K562 (cell line): ENCODE data around the gene FEM1B. TPM values are rescaled to one million over a fixed set of nuclear protein-coding genes. Genes with fewer than 3 reads are reported as not detected.

ENCODE experiments used
- ARID2 ChIP-seq: fragments of 450-650 bp; IDR thresholded peaks from 2 replicates; pipeline ENCODE4 v1.6.1; 2017; ENCODE audit warnings: antibody characterized with exemption, mild to moderate bottlenecking
- BCOR ChIP-seq: fragments of 450-650 bp; IDR thresholded peaks from 2 replicates; pipeline ENCODE4 v1.6.1; 2016
- BHLHE40 ChIP-seq: IDR thresholded peaks from 2 replicates; pipeline ENCODE4 v1.6.1; 2011; ENCODE audit warnings: low read length, improper control_type of control experiment
- CBFA2T2 ChIP-seq: fragments of 450-650 bp; conservative IDR thresholded peaks from 2 replicates; pipeline ENCODE4 v1.6.1; 2017; ENCODE audit warnings: mild to moderate bottlenecking
- CXXC5 ChIP-seq: fragments of 250-450 bp; sonication (Bioruptor Pico); IDR thresholded peaks from 2 replicates; pipeline ENCODE4 v1.8.0; 2022; ENCODE audit warnings: inconsistent platforms, mild to moderate bottlenecking, moderate library complexity
- DDX20 ChIP-seq: fragments of 450-650 bp; IDR thresholded peaks from 2 replicates; pipeline ENCODE4 v1.6.1; 2016; ENCODE audit warnings: missing genetic modification characterization, low read depth, mild to moderate bottlenecking, missing compliant biosample characterization, moderate library complexity
- ETV6 ChIP-seq, 3 experiments: fragments of 150-350 bp in 1 of 3; sonication (generic) in 1 of 3; formaldehyde crosslinking in 1 of 3; IDR thresholded peaks; 2 replicates each; pipeline versions ENCODE4 v1.6.1 to v1.8.0; 2014 to 2022; ENCODE audit warnings: borderline replicate concordance in 2 of 3, low read depth in 2 of 3, antibody characterized with exemption in 1 of 3, low read length in 1 of 3, mild to moderate bottlenecking in 1 of 3, missing genetic modification reagents in 1 of 3
- EZH2 ChIP-seq: IDR thresholded peaks from 2 replicates; pipeline ENCODE4 v1.6.1; 2012; ENCODE audit warnings: low read depth, mild to moderate bottlenecking, inconsistent platforms, low read length, borderline replicate concordance
- FIP1L1 ChIP-seq: fragments of 200-400 bp; formaldehyde crosslinking; IDR thresholded peaks from 2 replicates; pipeline ENCODE4 v1.6.1; 2018; ENCODE audit warnings: mild to moderate bottlenecking, low read depth, low read length; ENCODE audit not compliant: poor library complexity, severe bottlenecking
- FOSL1 ChIP-seq: fragments of 200-800 bp; sonication (Bioruptor generic); conservative IDR thresholded peaks from 2 replicates; pipeline ENCODE4 v1.6.1; 2016; ENCODE audit warnings: missing genetic modification characterization, missing compliant biosample characterization
- KHSRP ChIP-seq: fragments of 450-650 bp; IDR thresholded peaks from 2 replicates; pipeline ENCODE4 v1.6.1; 2017
- NCOR1 ChIP-seq: fragments of 450-650 bp; IDR thresholded peaks from 2 replicates; pipeline ENCODE4 v1.6.1; 2016; ENCODE audit warnings: mild to moderate bottlenecking, moderate library complexity
- OTX1 ChIP-seq: fragments of 450-650 bp; formaldehyde crosslinking; IDR thresholded peaks from 2 replicates; pipeline ENCODE4 v1.4.0; 2022; ENCODE audit warnings: mild to moderate bottlenecking
- POLR2A ChIP-seq: fragments of 450-650 bp; conservative IDR thresholded peaks from 2 replicates; pipeline ENCODE4 v1.6.1; 2016
- PREB ChIP-seq: sonication (generic); formaldehyde crosslinking; IDR thresholded peaks from 2 replicates; pipeline ENCODE4 v1.8.1; 2023; ENCODE audit warnings: mild to moderate bottlenecking, missing genetic modification reagents
- PTTG1 ChIP-seq: fragments of 450-650 bp; IDR thresholded peaks from 2 replicates; pipeline ENCODE4 v1.6.1; 2016; ENCODE audit warnings: low read depth, mild to moderate bottlenecking, missing genetic modification characterization, missing compliant biosample characterization
- SLC30A9 ChIP-seq: fragments of 250-450 bp; sonication (Bioruptor Pico); IDR thresholded peaks from 2 replicates; pipeline ENCODE4 v1.8.0; 2022; ENCODE audit warnings: mild to moderate bottlenecking, moderate library complexity
- SMARCA5 ChIP-seq: fragments of 450-650 bp; IDR thresholded peaks from 2 replicates; pipeline ENCODE4 v1.6.1; 2016
- SPI1 ChIP-seq: IDR thresholded peaks from 2 replicates; pipeline ENCODE4 v1.6.1; 2011; ENCODE audit warnings: low read depth, low read length, control low read depth, borderline replicate concordance
- TEAD4 ChIP-seq, 2 experiments: sonication (generic) in 1 of 2; formaldehyde crosslinking in 1 of 2; IDR thresholded peaks; 2 replicates each; pipeline versions ENCODE4 v1.6.1 to v1.8.0; 2012 to 2022; ENCODE audit warnings: borderline replicate concordance in 1 of 2, inconsistent platforms in 1 of 2, low read length in 1 of 2, mild to moderate bottlenecking in 1 of 2, missing genetic modification reagents in 1 of 2
- U2AF1 ChIP-seq: fragments of 200-400 bp; formaldehyde crosslinking; optimal IDR thresholded peaks from 2 replicates; pipeline ENCODE3; 2017; ENCODE audit warnings: mild to moderate bottlenecking, low read depth, low read length, moderate library complexity
- ZBTB33 ChIP-seq: sonication (generic); formaldehyde crosslinking; IDR thresholded peaks from 2 replicates; pipeline ENCODE4 v1.8.1; 2023; ENCODE audit warnings: mild to moderate bottlenecking, missing genetic modification reagents
- ZNF444 ChIP-seq: fragments of 250-450 bp; sonication (Bioruptor Pico); IDR thresholded peaks from 2 replicates; pipeline ENCODE4 v1.4.0; 2020; ENCODE audit warnings: mild to moderate bottlenecking, moderate library complexity
- ZSCAN32 ChIP-seq: fragments of 450-650 bp; formaldehyde crosslinking; IDR thresholded peaks from 2 replicates; pipeline ENCODE4 v1.4.0; 2020; ENCODE audit warnings: mild to moderate bottlenecking, moderate library complexity
- polyA plus RNA-seq, 8 experiments: library from polyadenylated mRNA; depleted of rRNA in 4 of 8; stranded (reverse) in 5 of 8; unstranded in 3 of 8; fragments of >200 nt; fragmentation: Nextera tagmentation in 2 of 8; fragmentation: Illumina TruSeq in 1 of 8; extraction: Ambion mirVana in 2 of 8; extraction: Trizol in 1 of 8; gene quantifications; 2 replicates each; pipeline versions ENCODE4 v1.2.1 to v1.2.3, GENCODE V29; 2011 to 2014; ENCODE audit warnings: inconsistent platforms in 1 of 8, missing spikeins in 1 of 8
- total RNA-seq, 7 experiments: library from RNA; depleted of rRNA in 6 of 7; stranded (reverse); fragments of >200 nt in 6 of 7; fragmentation: Illumina TruSeq in 2 of 7; extraction: Trizol in 2 of 7; gene quantifications; 2 replicates each; pipeline versions ENCODE4 v1.2.1 to v1.2.3, GENCODE V29; 2011 to 2021; ENCODE audit warnings: low replicate concordance in 1 of 7
- TF ChIP-seq, protein P1 (sequence below): fragments of 450-650 bp; IDR thresholded peaks from 2 replicates; pipeline ENCODE4 v1.6.1; 2016; ENCODE audit warnings: missing biosample characterization, missing genetic modification characterization
- TF ChIP-seq, protein P2 (sequence below): fragments of 450-650 bp; formaldehyde crosslinking; IDR thresholded peaks from 2 replicates; pipeline ENCODE4 v1.4.0; 2020; ENCODE audit warnings: mild to moderate bottlenecking, moderate library complexity

The FEM1B gene
- total and polyA plus RNA-seq, 9 of the 15 experiments (the other 6 are each of a cell fraction or from before 2014, with no cell fraction given): 5.9 to 61.6 (median 20.1) TPM

DNA sequence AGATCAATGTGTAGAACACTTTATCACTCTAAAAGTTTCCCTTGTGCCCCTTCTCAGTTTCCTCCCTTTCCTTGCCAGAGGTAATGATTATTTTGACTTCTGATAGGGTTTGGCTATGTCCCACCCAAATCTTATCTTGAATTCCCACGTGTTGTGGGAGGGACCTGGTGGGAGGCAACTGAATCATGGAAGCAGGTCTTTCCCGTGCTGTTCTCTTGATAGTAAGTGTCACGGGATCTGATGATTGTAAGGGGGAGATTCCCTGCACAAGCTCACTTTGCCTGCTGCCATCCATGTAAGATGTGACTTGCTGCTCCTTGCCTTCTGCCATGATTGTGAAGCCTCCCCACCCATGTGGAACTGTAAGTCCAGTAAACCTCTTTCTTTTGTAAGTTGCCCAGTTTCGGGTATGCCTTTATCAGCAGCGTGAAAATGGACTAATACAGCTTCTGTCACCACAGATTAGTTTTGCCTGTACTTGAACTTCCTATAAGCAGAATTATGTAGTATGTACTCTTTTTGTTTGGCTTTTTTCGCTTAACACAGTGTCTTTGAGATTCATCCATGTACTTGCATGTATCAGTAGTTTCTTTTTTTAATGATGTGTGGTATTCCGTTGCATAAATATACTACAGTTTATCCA, 7.2 kb downstream of the FEM1B start (continued):
- no peak for TF ChIP-seq ZNF444 (CRISPR knock-in tag)
- no peak for TF ChIP-seq SMARCA5
- no peak for TF ChIP-seq EZH2
- no peak for TF ChIP-seq POLR2A
- peak; percentile 68 for TF ChIP-seq BHLHE40
- no peak for TF ChIP-seq KHSRP
- no peak for TF ChIP-seq SPI1
- no peak for TF ChIP-seq ARID2
- no peak for TF ChIP-seq U2AF1
- TF ChIP-seq PREB: no peak
- no peak; the same call in 1 of the 2 replicates for TF ChIP-seq CXXC5 (CRISPR knock-in tag)
- TF ChIP-seq DDX20: no peak
- no peak for TF ChIP-seq ETV6 (IDR thresholded peaks at IDR 0.05; ENCODE audit: borderline replicate concordance in 1 of 2, low read depth in 2 of 2, low read length in 1 of 2)
- no peak for TF ChIP-seq ETV6 (CRISPR knock-in tag; IDR thresholded peaks at IDR 0.05; ENCODE audit: borderline replicate concordance)
- TF ChIP-seq NCOR1: peak; percentile 41
- TF ChIP-seq PTTG1 (tag): no peak
- TF ChIP-seq BCOR: no peak
- TF ChIP-seq ZSCAN32: no peak
- peak; percentile 40; the same call in 1 of the 2 replicates for TF ChIP-seq TEAD4 (IDR thresholded peaks at IDR 0.05; ENCODE audit: low read length)
- no peak for TF ChIP-seq TEAD4 (CRISPR knock-in tag; IDR thresholded peaks at IDR 0.05; ENCODE audit: borderline replicate concordance)
- TF ChIP-seq OTX1 (CRISPR knock-in tag): no peak
- no peak for TF ChIP-seq ZBTB33
- peak; percentile 61 for TF ChIP-seq CBFA2T2
- TF ChIP-seq FOSL1 (tag): no peak
- no peak for TF ChIP-seq FIP1L1
- TF ChIP-seq, protein P1, sequence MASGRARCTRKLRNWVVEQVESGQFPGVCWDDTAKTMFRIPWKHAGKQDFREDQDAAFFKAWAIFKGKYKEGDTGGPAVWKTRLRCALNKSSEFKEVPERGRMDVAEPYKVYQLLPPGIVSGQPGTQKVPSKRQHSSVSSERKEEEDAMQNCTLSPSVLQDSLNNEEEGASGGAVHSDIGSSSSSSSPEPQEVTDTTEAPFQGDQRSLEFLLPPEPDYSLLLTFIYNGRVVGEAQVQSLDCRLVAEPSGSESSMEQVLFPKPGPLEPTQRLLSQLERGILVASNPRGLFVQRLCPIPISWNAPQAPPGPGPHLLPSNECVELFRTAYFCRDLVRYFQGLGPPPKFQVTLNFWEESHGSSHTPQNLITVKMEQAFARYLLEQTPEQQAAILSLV (tag): no peak
- TF ChIP-seq SLC30A9 (CRISPR knock-in tag): no peak
- TF ChIP-seq, protein P2, sequence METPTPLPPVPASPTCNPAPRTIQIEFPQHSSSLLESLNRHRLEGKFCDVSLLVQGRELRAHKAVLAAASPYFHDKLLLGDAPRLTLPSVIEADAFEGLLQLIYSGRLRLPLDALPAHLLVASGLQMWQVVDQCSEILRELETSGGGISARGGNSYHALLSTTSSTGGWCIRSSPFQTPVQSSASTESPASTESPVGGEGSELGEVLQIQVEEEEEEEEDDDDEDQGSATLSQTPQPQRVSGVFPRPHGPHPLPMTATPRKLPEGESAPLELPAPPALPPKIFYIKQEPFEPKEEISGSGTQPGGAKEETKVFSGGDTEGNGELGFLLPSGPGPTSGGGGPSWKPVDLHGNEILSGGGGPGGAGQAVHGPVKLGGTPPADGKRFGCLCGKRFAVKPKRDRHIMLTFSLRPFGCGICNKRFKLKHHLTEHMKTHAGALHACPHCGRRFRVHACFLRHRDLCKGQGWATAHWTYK: no peak
